Testis (tissue), 2 donors: ENCODE results near the gene MASP2.

ENCODE experiments used
- POLR2A ChIP-seq: fragments of 450-650 bp; IDR thresholded peaks from one replicate; pipeline ENCODE4 v1.6.1; 2017; ENCODE audit warnings: antibody characterized with exemption, mild to moderate bottlenecking, moderate library complexity
- TF ChIP-seq, protein P1 (sequence below), 3 experiments: fragments of 450-650 bp in 2 of 3; fragments of 200-600 bp in 1 of 3; sonication (generic) in 1 of 3; IDR thresholded peaks; one replicate each; pipeline ENCODE4 v1.5.1; 2016 to 2019; ENCODE audit warnings: antibody characterized with exemption in 3 of 3, mild to moderate bottlenecking in 2 of 3, moderate library complexity in 1 of 3

DNA sequence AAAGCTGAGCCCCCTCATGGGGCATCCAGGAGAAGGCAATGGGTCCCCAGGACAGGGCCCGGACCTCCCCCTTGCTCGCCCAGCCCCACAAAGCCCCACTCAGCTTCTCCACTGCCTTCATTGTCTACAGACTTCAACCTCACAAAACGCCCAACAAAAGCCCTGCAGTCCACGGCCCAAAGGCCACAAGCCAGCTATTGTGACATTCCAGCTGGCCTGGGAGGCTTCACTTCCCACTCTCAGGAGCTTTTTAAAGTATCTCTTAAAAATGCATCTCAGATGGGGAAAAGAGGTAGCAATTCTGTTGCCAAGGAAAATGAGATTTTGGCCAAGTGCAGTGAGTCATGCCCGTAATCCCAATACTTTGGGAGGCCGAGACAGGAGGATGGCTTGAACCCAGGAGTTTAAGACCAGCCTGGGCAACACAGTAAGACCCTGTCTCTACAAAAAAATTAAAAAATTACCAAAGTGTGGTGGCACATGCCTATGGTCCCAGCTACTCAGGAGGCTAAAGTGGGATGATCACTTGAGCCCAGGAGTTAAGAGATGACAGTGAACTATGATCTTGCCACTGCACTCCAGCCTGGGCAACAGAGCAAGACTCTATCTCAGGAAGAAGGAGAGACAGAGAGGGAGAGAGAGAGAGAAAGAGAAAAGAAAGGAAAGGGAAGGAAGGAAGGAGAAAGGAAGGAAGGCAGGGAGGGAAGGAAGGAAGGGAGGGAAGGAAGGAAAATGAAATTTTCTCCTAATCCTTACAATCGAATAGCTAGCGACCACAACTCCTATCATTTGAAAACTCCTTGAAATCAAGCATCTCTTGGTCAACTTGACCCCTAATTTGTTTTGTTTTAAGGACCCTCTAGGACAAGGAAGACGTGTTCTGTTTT is 66.0 kb downstream of the MASP2 start:
- TF ChIP-seq, protein P1, sequence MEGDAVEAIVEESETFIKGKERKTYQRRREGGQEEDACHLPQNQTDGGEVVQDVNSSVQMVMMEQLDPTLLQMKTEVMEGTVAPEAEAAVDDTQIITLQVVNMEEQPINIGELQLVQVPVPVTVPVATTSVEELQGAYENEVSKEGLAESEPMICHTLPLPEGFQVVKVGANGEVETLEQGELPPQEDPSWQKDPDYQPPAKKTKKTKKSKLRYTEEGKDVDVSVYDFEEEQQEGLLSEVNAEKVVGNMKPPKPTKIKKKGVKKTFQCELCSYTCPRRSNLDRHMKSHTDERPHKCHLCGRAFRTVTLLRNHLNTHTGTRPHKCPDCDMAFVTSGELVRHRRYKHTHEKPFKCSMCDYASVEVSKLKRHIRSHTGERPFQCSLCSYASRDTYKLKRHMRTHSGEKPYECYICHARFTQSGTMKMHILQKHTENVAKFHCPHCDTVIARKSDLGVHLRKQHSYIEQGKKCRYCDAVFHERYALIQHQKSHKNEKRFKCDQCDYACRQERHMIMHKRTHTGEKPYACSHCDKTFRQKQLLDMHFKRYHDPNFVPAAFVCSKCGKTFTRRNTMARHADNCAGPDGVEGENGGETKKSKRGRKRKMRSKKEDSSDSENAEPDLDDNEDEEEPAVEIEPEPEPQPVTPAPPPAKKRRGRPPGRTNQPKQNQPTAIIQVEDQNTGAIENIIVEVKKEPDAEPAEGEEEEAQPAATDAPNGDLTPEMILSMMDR (IDR thresholded peaks at IDR 0.05) = no peak
- no peak for TF ChIP-seq POLR2A
